Limb (tissue), 2 donors: ENCODE results near the gene CCDC146.
"Not testable (repeated sequence)": the region's sequence is repeated elsewhere in the genome, so short reads cannot be mapped to it uniquely, and the experiment has no call there.

Experiments used
- DNase-seq, 2 donors: peaks; one replicate each; pipeline ENCODE4 v3.0.0-alpha.2; 2016; ENCODE audit errors: extremely low spot score in 2 of 2

Gene CCDC146

GRCh38 chr7:77152232-77152631, 29.8 kb downstream of the CCDC146 start:
- DNase-seq = not testable (repeated sequence)

DNA sequence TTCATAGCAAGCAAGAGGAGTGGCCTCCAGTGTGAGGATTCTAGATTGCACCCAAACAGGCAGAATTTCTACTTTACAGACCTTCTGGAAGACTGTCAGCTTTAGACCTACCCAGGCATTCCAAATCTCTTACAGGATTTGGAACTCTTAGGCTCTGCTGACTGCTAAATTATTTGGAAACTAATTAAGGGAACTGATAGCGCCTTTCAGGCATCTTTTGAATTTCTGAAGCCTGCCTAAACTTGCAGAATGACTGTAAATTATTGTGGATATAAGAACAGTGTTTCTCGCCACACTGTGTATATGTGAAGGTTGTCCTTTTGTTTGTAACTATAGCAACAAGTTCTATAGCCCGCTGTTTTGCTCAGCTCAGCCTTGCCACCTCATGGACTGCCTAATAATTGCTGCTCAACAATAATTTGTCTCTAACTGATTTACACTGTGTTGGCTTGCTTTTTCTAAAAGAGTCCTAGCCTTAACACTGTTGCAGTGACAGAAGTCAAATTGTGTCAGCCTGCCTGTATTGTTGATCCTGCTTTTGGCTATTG, 32.6 kb downstream of the CCDC146 start:
- peak in 1 of 2 donors; percentile 24 for DNase-seq

GRCh38 chr7:77155601-77156377, 33.4 kb downstream of the CCDC146 start:
- DNase-seq = not testable (repeated sequence)

DNA sequence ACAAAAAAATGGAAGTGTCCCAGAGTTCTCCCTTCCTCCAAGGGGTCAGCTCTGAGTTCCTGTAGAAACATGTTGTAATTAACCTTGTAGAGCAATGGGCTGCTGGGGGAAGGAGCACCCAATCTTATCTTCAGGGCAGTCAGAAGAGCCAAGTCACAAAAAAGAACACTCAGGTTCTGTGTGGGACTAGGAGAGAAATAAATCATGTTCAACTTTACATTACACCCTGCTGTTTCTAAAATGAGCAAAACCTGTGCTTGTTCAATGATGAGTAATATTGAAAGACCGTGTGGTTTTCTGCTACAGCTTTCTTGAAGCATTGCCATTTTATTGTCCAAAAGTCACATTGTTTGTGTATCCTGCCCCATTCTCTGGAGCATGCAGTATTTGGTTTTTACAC, 34.6 kb downstream of the CCDC146 start:
- not testable (repeated sequence) for DNase-seq

GRCh38 chr7:77157446-77157845, 35.0 kb downstream of the CCDC146 start:
- DNase-seq = no peak

DNA sequence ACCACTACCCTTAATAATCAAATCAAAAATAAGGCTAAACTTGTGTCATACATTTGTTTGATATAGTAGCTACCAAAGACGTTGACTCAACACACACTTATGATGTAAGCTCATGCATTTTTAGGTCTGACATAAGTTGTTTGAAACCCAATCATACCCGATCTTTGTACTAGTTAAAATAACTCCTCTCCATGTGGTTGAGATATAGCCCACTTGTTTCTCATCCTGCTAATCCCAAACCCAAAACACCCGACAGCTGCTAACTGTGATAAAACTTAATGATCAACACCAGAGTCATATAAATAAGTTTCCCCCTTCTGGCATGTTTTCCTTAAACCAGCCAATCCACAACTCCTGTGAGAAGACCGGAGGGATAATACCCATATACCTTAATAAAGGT, 48.7 kb downstream of the CCDC146 start:
- DNase-seq = not testable (repeated sequence)

DNA sequence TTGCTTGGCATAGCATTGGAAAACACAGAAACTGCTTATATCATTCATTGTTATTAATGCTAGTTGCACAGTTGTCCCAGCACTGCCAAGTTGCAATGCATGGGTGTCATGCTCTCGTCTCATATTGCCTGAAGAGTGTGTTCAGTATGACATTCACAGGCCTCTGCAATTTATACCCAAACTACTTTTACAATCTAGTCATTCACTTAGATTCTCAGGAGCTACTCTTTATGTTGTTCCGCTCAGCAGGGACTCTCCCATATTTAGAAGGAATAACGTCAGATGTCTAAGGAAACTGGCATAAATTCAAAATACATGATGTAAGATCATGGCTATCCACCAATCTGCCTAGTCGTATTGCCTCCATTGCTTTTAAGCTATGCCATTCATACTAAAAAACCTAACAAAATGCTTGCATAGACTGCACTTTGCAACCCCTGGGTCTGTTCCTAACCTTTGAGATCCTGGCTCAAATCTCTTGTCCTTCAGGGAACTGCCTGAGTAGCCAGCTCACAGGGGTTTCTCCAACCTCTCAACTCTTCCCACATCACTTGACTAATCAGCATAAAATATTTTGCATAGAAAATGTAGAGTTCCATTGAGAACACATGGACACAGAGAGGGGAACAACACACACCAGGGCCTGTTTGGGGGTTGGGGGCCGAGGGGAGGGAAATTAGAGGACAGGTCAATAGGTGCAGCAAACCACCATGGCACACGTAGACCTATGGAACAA, 50.2 kb downstream of the CCDC146 start:
- DNase-seq = not testable (repeated sequence)

DNA sequence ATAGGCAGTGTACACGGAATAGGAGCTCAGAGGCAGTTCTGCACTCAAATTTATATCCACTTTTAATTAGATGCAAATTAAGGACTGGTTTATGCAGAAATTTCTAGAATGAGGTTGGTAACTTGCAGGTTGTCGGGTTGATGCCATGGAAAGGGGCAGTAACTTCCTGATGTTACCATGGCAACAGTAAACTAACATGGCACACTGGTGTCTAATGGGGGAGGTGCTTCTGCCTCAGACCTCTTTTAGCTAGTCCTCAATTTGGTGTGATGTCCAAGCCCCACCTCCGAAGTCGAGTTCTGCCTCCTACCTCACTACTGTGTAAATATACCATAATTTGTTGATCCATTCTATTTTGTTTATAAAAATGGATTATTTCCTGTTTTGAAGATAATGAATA, 52.0 kb downstream of the CCDC146 start:
- not testable (repeated sequence) for DNase-seq

- not testable (repeated sequence) for DNase-seq
Observed at GRCh38 chr7:77175274-77175800, 52.9 kb downstream of the CCDC146 start.

- DNase-seq = not testable (repeated sequence)
Observed at GRCh38 chr7:77177321-77177904, 55.0 kb downstream of the CCDC146 start.

GRCh38 chr7:77178024-77178423, 55.6 kb downstream of the CCDC146 start:
- not testable (repeated sequence) for DNase-seq

DNA sequence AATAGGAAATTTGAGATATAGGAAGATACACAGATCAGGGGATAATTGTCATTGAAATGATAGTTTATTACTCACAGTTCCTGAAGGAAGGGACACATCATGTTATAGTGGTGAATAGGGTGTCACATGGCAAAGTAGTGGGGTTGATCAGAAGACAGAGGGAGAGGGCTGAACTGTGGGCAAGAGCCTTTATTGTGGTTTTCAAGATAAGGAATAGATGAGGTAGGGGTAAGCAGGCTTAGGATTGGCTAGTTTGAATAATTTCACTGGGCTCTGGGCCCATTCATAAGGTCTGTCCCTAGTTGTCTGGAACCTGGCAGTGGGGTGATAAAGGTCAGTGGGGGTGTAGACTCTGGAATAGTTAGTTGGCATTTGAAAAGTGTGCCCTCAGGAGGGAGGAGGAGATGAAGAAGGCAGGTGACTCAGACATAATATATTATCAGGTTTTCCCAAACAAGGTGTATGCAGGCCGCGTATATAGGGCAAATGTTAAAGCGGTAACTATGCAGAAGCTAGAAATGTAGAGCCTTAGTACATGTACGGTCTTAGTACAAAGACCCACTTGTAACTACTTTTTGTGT, 58.7 kb downstream of the CCDC146 start:
- no peak for DNase-seq

DNA sequence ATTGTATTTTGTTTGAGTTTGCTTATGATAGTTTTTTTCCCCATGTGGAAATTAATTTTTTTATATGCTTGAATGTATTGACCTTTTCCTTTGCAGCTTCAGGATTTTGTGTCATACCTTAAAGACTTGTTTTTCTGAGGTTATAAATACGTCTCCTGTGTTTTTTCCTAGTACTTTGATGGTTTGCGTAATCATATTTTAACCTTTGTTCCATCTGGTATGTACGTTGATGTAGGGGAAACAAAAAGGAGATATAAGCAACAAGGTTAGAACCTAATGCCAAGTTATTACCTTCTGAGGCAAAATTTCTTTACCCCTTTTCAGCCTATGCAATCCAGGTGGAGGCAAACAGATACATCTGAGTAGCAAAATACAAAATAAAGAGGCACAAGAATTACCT, 59.3 kb downstream of the CCDC146 start:
- DNase-seq = no peak

DNA sequence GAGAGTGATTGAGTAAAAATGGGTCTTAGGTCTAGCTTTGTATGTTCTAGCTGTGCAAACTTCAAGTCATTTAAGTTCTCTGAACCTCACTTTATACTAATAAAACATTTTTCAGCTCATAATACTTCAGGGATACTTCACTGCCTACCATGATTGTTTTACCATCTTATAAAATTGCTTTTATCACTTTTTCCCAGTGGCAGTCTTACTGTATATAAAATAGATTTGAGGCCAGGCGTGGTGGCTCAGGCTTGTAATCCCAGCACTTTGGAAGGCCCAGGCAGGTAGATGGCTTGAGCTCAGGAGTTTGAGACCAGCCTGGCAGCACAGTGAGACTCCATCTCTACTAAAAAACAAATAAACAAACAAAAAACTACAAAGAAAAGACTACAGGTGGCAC, 59.8 kb downstream of the CCDC146 start:
- DNase-seq = no peak

DNA sequence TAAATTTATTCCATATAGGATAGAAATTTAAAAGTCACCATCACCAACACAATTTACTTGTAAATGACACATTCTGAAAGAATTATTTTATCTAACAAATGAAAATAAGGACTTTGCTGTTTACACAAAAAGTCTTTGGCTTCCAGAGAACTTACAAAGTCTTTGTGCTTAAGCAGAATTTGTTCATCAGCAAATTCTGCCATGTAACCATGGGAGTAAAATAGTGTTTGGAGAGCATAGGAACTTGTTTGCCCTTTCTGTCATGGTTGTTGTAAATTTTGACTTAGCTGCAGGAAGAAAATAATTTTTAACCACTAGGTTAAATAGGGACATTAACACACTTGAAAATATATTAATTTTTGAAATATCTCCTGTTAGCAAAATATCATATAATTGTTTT, 62.0 kb downstream of the CCDC146 start:
- DNase-seq = no peak

GRCh38 chr7:77184990-77185389, 62.6 kb downstream of the CCDC146 start:
- DNase-seq = no peak

DNA sequence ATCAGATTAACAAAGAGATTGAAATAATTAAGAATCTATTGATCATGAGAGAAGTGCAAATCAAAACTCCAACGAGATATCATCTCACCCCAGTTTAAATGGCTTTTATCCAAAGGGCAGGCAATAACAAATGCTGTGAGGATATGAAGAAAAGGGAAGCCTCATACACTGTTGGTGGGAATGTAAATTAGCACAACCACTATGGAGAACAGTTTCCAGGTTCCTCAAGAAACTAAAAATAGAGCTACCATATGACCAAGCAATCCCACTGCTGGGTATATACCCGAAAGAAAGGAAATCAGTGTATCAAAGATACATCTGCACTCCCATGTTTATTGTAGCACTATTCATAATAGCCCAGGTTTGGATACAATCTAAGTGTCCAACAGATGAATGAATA, 63.5 kb downstream of the CCDC146 start:
- DNase-seq = no peak

DNA sequence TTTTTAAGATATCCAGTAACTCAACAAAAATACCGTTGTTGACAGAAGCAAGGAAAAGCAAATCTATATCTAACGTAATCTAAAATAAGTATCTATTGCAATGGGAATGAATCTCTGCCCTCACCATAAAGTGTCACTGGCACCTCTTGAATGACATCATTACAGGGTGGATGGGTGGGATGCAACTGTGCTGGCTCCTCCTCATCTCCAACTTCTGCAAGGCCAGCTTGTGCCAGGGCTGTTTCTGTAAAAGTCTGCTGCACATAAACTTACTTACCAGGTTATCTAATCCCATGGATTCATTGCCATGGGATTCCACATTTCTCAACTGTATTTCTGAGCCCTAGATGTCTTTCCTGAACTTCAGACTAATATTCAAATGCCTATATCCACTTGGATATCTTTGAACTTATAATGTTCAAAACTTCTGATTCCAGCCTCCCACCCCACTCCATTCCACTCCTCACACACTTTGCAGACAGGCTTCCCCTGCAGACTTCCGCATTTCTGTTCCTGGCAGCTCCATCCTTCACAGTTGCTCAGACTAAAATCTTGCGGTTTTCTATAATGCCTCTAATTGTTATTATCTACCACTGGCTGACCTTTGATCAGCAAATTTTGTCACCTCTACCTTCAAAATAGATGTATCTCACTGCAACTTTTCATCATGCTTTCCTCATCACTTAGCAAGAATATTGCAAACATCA, 66.5 kb downstream of the CCDC146 start:
- DNase-seq = no peak

DNA sequence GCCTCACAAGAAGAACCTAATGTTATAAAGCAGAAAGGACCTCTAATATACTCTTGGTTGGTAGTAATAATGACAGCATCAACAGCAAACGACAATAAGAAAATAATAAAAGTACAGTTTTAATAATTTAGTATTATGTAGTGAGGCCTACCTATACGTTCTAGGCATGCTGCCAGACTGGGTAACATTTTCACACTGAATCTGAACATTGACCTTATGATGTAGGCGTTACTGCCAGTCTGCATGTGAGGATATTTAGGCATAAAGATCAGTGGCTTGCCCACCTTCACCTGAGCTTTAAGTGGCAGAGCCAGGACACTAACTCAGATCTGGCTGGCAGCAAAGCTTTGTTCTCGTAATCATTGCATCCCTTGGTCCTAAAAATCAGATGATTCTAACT, 74.7 kb downstream of the CCDC146 start:
- no peak for DNase-seq

GRCh38 chr7:77199013-77199966, 76.9 kb downstream of the CCDC146 start, which contains the start of gene FGL2:
Gene FGL2 (minus strand): TSS chr7:77199819. CDS start chr7:77199793, 26 bp downstream.
- peak; percentile 44 to 47 for DNase-seq
